Measurements from ENCODE around the gene CNPY1. TPM values are rescaled to one million over a fixed set of nuclear protein-coding genes. Genes with fewer than 3 reads are reported as not detected.

CNPY1 gene
- total and polyA plus RNA-seq, 2 experiments from 2014 or later = not detected

GRCh38 chr7:155486783-155487508 is 59.4 kb downstream of the CNPY1 start:
- Histone ChIP-seq H3K9me2 (replicated peaks; ENCODE audit: insufficient read depth) (no peaks in the 10 kb centered on the region), H4K20me1 (ENCODE audit: insufficient read depth, poor library complexity, severe bottlenecking) (no peaks in the 10 kb centered on the region), H3K4me3 (no peak overlapping the region), H3K36me3 (replicated peaks; ENCODE audit: insufficient read depth, low read depth) (no peaks in the 10 kb centered on the region), H3K27ac (no peak overlapping the region), H2AFZ (no peak overlapping the region), H3K9me3 (ENCODE audit: low read depth) (no peaks in the 10 kb centered on the region), H3K4me1 (ENCODE audit: insufficient read depth) (peaks cover 6% of the 10 kb centered on the region), H3K79me2 (no peaks in the 10 kb centered on the region), H3K4me2 (no peak overlapping the region), H3K27me3 (peaks cover 65% of the 10 kb centered on the region)
- no peak for DNase-seq (ENCODE audit: low spot score)
- WGBS (ENCODE audit: low lambda C conversion rate, missing lambda C conversion rate) = 87% methylated on average over 18 of the region's 18 CpGs
- TF ChIP-seq CTCF (IDR thresholded peaks at IDR 0.05; ENCODE audit: poor library complexity) = no peak
- TF ChIP-seq EZH2phosphoT487 (IDR thresholded peaks at IDR 0.05; ENCODE audit: low read depth, severe bottlenecking, unreplicated experiment) = no peak
- no peak for TF ChIP-seq EZH2 (IDR thresholded peaks at IDR 0.05; ENCODE audit: borderline replicate concordance)

GRCh38 chr7:155484483-155485399 is 61.6 kb downstream of the CNPY1 start:
- Histone ChIP-seq H3K27me3 (peaks cover 53% of the 10 kb centered on the region), H4K20me1 (ENCODE audit: insufficient read depth, poor library complexity, severe bottlenecking) (no peaks in the 10 kb centered on the region), H3K4me3 (no peak overlapping the region), H3K27ac (no peak overlapping the region), H3K9me3 (ENCODE audit: low read depth) (no peaks in the 10 kb centered on the region), H3K79me2 (no peaks in the 10 kb centered on the region), H2AFZ (no peak overlapping the region), H3K4me2 (no peak overlapping the region), H3K4me1 (ENCODE audit: insufficient read depth) (no peaks in the 10 kb centered on the region), H3K9me2 (replicated peaks; ENCODE audit: insufficient read depth) (no peaks in the 10 kb centered on the region), H3K36me3 (replicated peaks; ENCODE audit: insufficient read depth, low read depth) (no peaks in the 10 kb centered on the region)
- DNase-seq (ENCODE audit: low spot score) = no peak
- 80% methylated on average over 23 of the region's 23 CpGs for WGBS (ENCODE audit: low lambda C conversion rate, missing lambda C conversion rate)
- TF ChIP-seq CTCF (IDR thresholded peaks at IDR 0.05; ENCODE audit: poor library complexity) = no peak
- no peak for TF ChIP-seq EZH2 (IDR thresholded peaks at IDR 0.05; ENCODE audit: borderline replicate concordance)
- TF ChIP-seq EZH2phosphoT487 (IDR thresholded peaks at IDR 0.05; ENCODE audit: low read depth, severe bottlenecking, unreplicated experiment) = no peak

- no peak overlapping the region for H3K4me2 ChIP-seq
- no peak overlapping the region for H3K27ac ChIP-seq
- H3K79me2 ChIP-seq = no peaks in the 10 kb centered on the region
- DNase-seq (ENCODE audit: low spot score) = no peak
- no peak overlapping the region for H2AFZ ChIP-seq
- 76% methylated on average over 16 of the region's 16 CpGs for WGBS (ENCODE audit: low lambda C conversion rate, missing lambda C conversion rate)
- no peaks in the 10 kb centered on the region for H4K20me1 ChIP-seq (ENCODE audit: insufficient read depth, poor library complexity, severe bottlenecking)
- no peak overlapping the region for H3K4me3 ChIP-seq
- no peaks in the 10 kb centered on the region for H3K9me2 ChIP-seq (replicated peaks; ENCODE audit: insufficient read depth)
- H3K36me3 ChIP-seq (replicated peaks; ENCODE audit: insufficient read depth, low read depth) = no peaks in the 10 kb centered on the region
- H3K4me1 ChIP-seq (ENCODE audit: insufficient read depth) = no peaks in the 10 kb centered on the region
- H3K9me3 ChIP-seq (ENCODE audit: low read depth) = no peaks in the 10 kb centered on the region
- H3K27me3 ChIP-seq = peaks cover 52% of the 10 kb centered on the region
- TF ChIP-seq EZH2 (IDR thresholded peaks at IDR 0.05; ENCODE audit: borderline replicate concordance) (no peak), CTCF (IDR thresholded peaks at IDR 0.05; ENCODE audit: poor library complexity) (no peak), EZH2phosphoT487 (IDR thresholded peaks at IDR 0.05; ENCODE audit: low read depth, severe bottlenecking, unreplicated experiment) (no peak)
Measured at GRCh38 chr7:155483868-155484325, 62.5 kb downstream of the CNPY1 start.

Data from hepatocyte (in vitro differentiated cells).